Bronchial epithelial cell (primary cell): ENCODE measurements around the gene CRYZ. TPM values are rescaled to one million over a fixed set of nuclear protein-coding genes. Genes with fewer than 3 reads are reported as not detected.

ENCODE experiments used
- DNase-seq: peaks from one replicate; pipeline ENCODE4 v3.0.0-alpha.2; 2010; ENCODE audit warnings: low read depth
- FAIRE-seq: peaks from 2 replicates; lab custom pipeline; 2011; peaks lifted over from hg19 to GRCh38; lab: Jason Lieb, UNC
- H3K27me3 ChIP-seq: 2 replicates; pipeline ENCODE4 v1.5.1; 2011; ENCODE audit warnings: low read length; ENCODE audit not compliant: control insufficient read depth, insufficient read depth
- H3K36me3 ChIP-seq: 2 replicates; pipeline ENCODE4 v1.5.1; 2011; ENCODE audit warnings: low read length; ENCODE audit not compliant: control insufficient read depth, insufficient read depth
- H3K4me3 ChIP-seq: 2 replicates; pipeline ENCODE4 v1.5.1; 2011; ENCODE audit warnings: mild to moderate bottlenecking, low read depth, low read length, control low read depth
- CTCF ChIP-seq: IDR thresholded peaks from 2 replicates; pipeline ENCODE4 v1.5.1; 2011; ENCODE audit warnings: mild to moderate bottlenecking, moderate library complexity, low read length, control low read depth, inconsistent platforms; ENCODE audit not compliant: insufficient read depth, severe bottlenecking
- total RNA-seq: library from RNA; depleted of rRNA; stranded (reverse); fragments of >200 nt; gene quantifications from 2 replicates; pipeline ENCODE4 v1.2.1, GENCODE V29; 2014

Gene CRYZ
- total RNA-seq, 1 donor from 2014 or later: 32.9 TPM

GRCh38 chr1:74726063-74726462 lies 6.8 kb downstream of the CRYZ start:
- no peak for TF ChIP-seq CTCF
- no peaks in the 10 kb centered on the region for H3K27me3 ChIP-seq
- no peak for FAIRE-seq
- no peaks in the 10 kb centered on the region for H3K36me3 ChIP-seq
- no peak overlapping the region for H3K4me3 ChIP-seq
- DNase-seq: no peak

GRCh38 chr1:74717626-74718025 lies 15.2 kb downstream of the CRYZ start:
- TF ChIP-seq CTCF: no peak
- Histone ChIP-seq H3K4me3 (no peak overlapping the region), H3K36me3 (no peaks in the 10 kb centered on the region), H3K27me3 (no peaks in the 10 kb centered on the region)
- no peak for FAIRE-seq
- no peak for DNase-seq

GRCh38 chr1:74716822-74717221 lies 16.0 kb downstream of the CRYZ start:
- DNase-seq (no peak), FAIRE-seq (no peak)
- Histone ChIP-seq H3K27me3 (no peaks in the 10 kb centered on the region), H3K4me3 (no peak overlapping the region), H3K36me3 (no peaks in the 10 kb centered on the region)
- no peak for TF ChIP-seq CTCF

GRCh38 chr1:74715806-74716205 lies 17.0 kb downstream of the CRYZ start:
- FAIRE-seq: no peak
- no peak for TF ChIP-seq CTCF
- H3K4me3 ChIP-seq: no peak overlapping the region
- no peaks in the 10 kb centered on the region for H3K27me3 ChIP-seq
- no peak for DNase-seq
- H3K36me3 ChIP-seq: no peaks in the 10 kb centered on the region

GRCh38 chr1:74715236-74715502 lies 17.7 kb downstream of the CRYZ start:
- Histone ChIP-seq H3K4me3 (no peak overlapping the region), H3K36me3 (no peaks in the 10 kb centered on the region), H3K27me3 (no peaks in the 10 kb centered on the region)
- TF ChIP-seq CTCF: no peak
- DNase-seq (no peak), FAIRE-seq (no peak)

GRCh38 chr1:74714429-74715235 lies 18.2 kb downstream of the CRYZ start:
- Histone ChIP-seq H3K4me3 (no peak overlapping the region), H3K27me3 (no peaks in the 10 kb centered on the region), H3K36me3 (no peaks in the 10 kb centered on the region)
- DNase-seq: no peak
- no peak for TF ChIP-seq CTCF
- FAIRE-seq: no peak
